HepG2 (cell line): ENCODE results near the gene HAGH.

Experiments used
- CBFB ChIP-seq: sonication (generic); formaldehyde crosslinking; IDR thresholded peaks from 2 replicates; pipeline ENCODE4 v1.4.0; 2020; ENCODE audit warnings: missing genetic modification reagents
- EZH2 ChIP-seq: conservative IDR thresholded peaks from 2 replicates; pipeline ENCODE4 v1.6.1; 2012; ENCODE audit warnings: mild to moderate bottlenecking, low read depth, low read length, moderate library complexity
- HDAC2 ChIP-seq: sonication (generic); formaldehyde crosslinking; IDR thresholded peaks from 2 replicates; pipeline ENCODE4 v1.4.0; 2020; ENCODE audit warnings: missing genetic modification reagents
- HMG20B ChIP-seq: conservative IDR thresholded peaks from 2 replicates; pipeline ENCODE4 v1.6.1; 2016; ENCODE audit warnings: missing genetic modification reagents, missing compliant biosample characterization
- MXI1 ChIP-seq: IDR thresholded peaks from 3 replicates; pipeline ENCODE4 v1.6.1; 2012; ENCODE audit warnings: low read depth, low read length, inconsistent platforms, borderline replicate concordance
- POLR2A ChIP-seq, 2 experiments: IDR thresholded peaks; 2 replicates each; pipeline ENCODE4 v1.6.1; 2011; ENCODE audit warnings: low read depth in 2 of 2, low read length in 2 of 2, mild to moderate bottlenecking in 1 of 2, moderate library complexity in 1 of 2; ENCODE audit not compliant: insufficient read depth in 1 of 2
- ZBTB44 ChIP-seq: sonication (generic); formaldehyde crosslinking; IDR thresholded peaks from 2 replicates; pipeline ENCODE4 v1.4.0; 2020; ENCODE audit warnings: missing genetic modification reagents
- ZSCAN31 ChIP-seq: sonication (generic); formaldehyde crosslinking; IDR thresholded peaks from 2 replicates; pipeline ENCODE4 v1.5.0; 2020; ENCODE audit warnings: low read depth, mild to moderate bottlenecking, missing genetic modification reagents

- TF ChIP-seq POLR2A (IDR thresholded peaks at IDR 0.05; ENCODE audit: insufficient read depth in 1 of 2, low read depth in 2 of 2, low read length in 2 of 2) (no peak), MXI1 (no peak), EZH2 (no peak), CBFB (CRISPR knock-in tag) (no peak), HMG20B (CRISPR knock-in tag) (no peak), ZBTB44 (CRISPR knock-in tag) (no peak), ZSCAN31 (CRISPR knock-in tag) (no peak), HDAC2 (CRISPR knock-in tag) (no peak)
Observed at GRCh38 chr16:1821861-1822611, 4.6 kb downstream of the HAGH start.
